Keratinocyte (primary cell): Measurements from ENCODE around the gene GM2A.

Experiments used
- EZH2 ChIP-seq: IDR thresholded peaks from one replicate; pipeline ENCODE4 v1.6.1; 2012; ENCODE audit warnings: inconsistent platforms, mild to moderate bottlenecking, low read length, moderate library complexity
- TF ChIP-seq, protein P1 (sequence below), 3 experiments: IDR thresholded peaks in 1 of 3; conservative IDR thresholded peaks in 1 of 3; optimal IDR thresholded peaks in 1 of 3; 2 replicates in 2 of 3; 3 replicates in 1 of 3; pipeline versions ENCODE3 to v1.5.1; 2011; ENCODE audit warnings: low read length in 3 of 3, mild to moderate bottlenecking in 3 of 3, moderate library complexity in 2 of 3, control low read depth in 1 of 3, inconsistent platforms in 1 of 3; ENCODE audit not compliant: insufficient read depth in 2 of 3; ENCODE audit errors: extremely low read depth in 1 of 3

DNA sequence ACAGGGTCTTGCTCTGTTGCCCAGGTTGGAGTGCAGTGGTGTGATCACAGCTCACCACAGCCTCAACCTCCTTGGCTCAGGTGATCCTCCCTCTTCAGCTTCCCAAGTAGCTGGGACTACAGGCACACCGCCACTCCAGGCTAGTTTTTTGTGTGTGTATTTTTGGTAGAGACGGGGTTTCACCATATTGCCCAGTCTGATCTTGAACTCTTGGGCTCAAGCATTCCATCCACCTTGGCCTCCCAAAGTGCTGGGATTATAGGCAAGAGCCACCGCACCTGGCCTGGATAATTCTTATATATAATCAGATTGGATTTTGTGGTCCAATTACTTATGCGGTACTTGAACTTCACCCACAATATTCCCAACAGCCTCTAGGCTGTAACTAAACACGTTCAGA lies 48.9 kb upstream of the GM2A start:
- TF ChIP-seq, protein P1, sequence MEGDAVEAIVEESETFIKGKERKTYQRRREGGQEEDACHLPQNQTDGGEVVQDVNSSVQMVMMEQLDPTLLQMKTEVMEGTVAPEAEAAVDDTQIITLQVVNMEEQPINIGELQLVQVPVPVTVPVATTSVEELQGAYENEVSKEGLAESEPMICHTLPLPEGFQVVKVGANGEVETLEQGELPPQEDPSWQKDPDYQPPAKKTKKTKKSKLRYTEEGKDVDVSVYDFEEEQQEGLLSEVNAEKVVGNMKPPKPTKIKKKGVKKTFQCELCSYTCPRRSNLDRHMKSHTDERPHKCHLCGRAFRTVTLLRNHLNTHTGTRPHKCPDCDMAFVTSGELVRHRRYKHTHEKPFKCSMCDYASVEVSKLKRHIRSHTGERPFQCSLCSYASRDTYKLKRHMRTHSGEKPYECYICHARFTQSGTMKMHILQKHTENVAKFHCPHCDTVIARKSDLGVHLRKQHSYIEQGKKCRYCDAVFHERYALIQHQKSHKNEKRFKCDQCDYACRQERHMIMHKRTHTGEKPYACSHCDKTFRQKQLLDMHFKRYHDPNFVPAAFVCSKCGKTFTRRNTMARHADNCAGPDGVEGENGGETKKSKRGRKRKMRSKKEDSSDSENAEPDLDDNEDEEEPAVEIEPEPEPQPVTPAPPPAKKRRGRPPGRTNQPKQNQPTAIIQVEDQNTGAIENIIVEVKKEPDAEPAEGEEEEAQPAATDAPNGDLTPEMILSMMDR (optimal IDR thresholded peaks at IDR 0.05 in 1 of 3, IDR thresholded peaks at IDR 0.05 in 1 of 3, conservative IDR thresholded peaks at IDR 0.05 in 1 of 3; ENCODE audit: extremely low read depth in 1 of 3, insufficient read depth in 2 of 3, low read length in 3 of 3): no peak
- TF ChIP-seq EZH2: no peak
